Esophagus squamous epithelium (tissue), 4 donors: ENCODE measurements around the gene DUSP7.

Experiments
- CTCF ChIP-seq, 6 experiments: fragments of 450-650 bp in 4 of 6; fragments of 200-600 bp in 2 of 6; sonication (generic) in 2 of 6; IDR thresholded peaks; one replicate each; pipeline ENCODE4 v1.5.1; 2016 to 2019; ENCODE audit warnings: antibody characterized with exemption in 6 of 6, mild to moderate bottlenecking in 4 of 6, moderate library complexity in 4 of 6
- POLR2A ChIP-seq, 4 donors: fragments of 450-650 bp; IDR thresholded peaks; one replicate each; pipeline ENCODE4 v1.6.1; 2017; ENCODE audit warnings: antibody characterized with exemption in 4 of 4, mild to moderate bottlenecking in 4 of 4, moderate library complexity in 3 of 4

DNA sequence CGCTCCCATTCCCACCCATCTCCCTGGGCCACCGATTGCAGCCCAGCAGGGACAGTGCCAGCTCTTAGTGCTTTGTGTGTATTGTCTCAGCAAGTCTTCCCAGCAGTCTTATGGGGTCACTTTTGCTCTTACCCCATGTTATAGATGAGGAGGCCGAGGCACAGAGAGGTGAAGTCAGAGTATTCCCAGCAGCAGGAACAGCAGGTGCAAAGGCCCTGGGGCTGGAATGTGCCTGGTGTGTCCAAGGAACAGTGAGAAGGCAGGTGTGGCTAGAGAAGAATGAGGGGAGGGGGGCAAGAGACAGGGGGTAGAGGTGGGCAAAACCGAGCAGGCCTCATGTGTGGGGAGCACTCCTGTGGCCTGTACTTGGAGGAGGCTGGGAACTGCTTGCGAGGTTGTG, 12.8 kb upstream of the DUSP7 start:
- TF ChIP-seq CTCF (IDR thresholded peaks at IDR 0.05): no peak
- TF ChIP-seq POLR2A (IDR thresholded peaks at IDR 0.05): no peak
